Measurements from ENCODE around the gene SFT2D1. TPM values are rescaled to one million over a fixed set of nuclear protein-coding genes. Genes with fewer than 3 reads are reported as not detected.
A peak's percentile ranks its signal among the peaks of the same experiment; 100 is the strongest.

SFT2D1 gene
- total and polyA plus RNA-seq, 5 donors, result 23.6 to 45.8 (median 24.9) TPM

DNA sequence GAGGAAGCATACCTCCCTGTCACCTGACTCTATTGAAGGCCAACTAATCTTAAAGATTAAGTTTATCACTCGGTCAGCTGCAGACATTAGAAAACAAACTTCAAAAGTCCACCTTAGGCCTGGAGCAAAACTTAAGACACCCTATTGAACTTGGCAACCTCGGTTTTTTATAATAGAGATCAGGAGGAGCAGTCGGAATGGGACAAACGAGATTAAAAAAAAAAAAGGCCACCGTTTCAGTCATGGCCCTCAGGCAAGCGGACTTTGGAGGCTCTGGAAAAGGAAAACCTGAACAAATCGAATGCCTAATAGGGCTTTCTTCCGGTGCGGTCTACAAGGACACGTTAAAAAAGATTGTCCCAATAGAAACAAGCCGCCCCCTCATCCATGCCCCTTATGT lies 26.9 kb downstream of the SFT2D1 start:
- DNase-seq, result no peak
- Histone ChIP-seq H3K27ac (ENCODE audit: low read length) (no peak overlapping the region), H3K9me3 (ENCODE audit: control insufficient read depth, low read length) (no peaks in the 10 kb centered on the region), H3K27me3 (ENCODE audit: control insufficient read depth, insufficient read depth) (no peaks in the 10 kb centered on the region), H3K4me1 (ENCODE audit: control insufficient read depth, insufficient read depth, low read length) (no peaks in the 10 kb centered on the region), H3K4me3 (ENCODE audit: low read length) (no peak overlapping the region)
- WGBS, result 77% methylated on average over 11 of the region's 11 CpGs
- no peak for ATAC-seq
- intact Hi-C loops (cut with DNase I), result loop anchor here in 1 of 4 donors (10.0 kb wide), 1 partner anchor 79 kb away; no protein-coding TSS in a partner anchor

DNA sequence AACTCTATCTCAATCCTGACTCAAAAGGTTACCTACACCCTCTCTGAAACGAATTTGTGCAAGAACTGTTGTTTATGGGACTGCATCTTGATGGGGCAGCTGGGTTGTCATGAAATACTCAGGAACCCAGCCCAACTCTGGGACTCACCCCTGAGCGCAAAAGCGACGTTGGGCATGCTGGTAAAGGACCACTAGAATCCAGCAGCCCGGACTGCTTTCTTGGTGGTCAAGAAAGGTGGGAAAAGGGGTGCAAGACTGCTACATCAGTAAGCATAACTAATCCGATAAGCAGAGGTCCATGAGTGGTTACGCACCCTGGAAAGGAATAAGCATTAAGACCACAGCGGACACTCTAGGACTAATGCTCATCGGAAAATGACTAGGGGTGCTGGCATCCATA lies 27.9 kb downstream of the SFT2D1 start:
- intact Hi-C loops (cut with DNase I), result loop anchor here in 2 of 4 donors (5.0 to 10.0 kb wide), 2 partner anchors 80 to 83 kb away; no protein-coding TSS in a partner anchor
- H3K27me3 ChIP-seq (ENCODE audit: control insufficient read depth, insufficient read depth), result no peaks in the 10 kb centered on the region
- ATAC-seq (no peak), DNase-seq (no peak)
- H3K27ac ChIP-seq (ENCODE audit: low read length), result no peak overlapping the region
- no peak overlapping the region for H3K4me3 ChIP-seq (ENCODE audit: low read length)
- no peaks in the 10 kb centered on the region for H3K9me3 ChIP-seq (ENCODE audit: control insufficient read depth, low read length)
- 81% methylated on average over 9 of the region's 9 CpGs for WGBS
- H3K4me1 ChIP-seq (ENCODE audit: control insufficient read depth, insufficient read depth, low read length), result no peaks in the 10 kb centered on the region

DNA sequence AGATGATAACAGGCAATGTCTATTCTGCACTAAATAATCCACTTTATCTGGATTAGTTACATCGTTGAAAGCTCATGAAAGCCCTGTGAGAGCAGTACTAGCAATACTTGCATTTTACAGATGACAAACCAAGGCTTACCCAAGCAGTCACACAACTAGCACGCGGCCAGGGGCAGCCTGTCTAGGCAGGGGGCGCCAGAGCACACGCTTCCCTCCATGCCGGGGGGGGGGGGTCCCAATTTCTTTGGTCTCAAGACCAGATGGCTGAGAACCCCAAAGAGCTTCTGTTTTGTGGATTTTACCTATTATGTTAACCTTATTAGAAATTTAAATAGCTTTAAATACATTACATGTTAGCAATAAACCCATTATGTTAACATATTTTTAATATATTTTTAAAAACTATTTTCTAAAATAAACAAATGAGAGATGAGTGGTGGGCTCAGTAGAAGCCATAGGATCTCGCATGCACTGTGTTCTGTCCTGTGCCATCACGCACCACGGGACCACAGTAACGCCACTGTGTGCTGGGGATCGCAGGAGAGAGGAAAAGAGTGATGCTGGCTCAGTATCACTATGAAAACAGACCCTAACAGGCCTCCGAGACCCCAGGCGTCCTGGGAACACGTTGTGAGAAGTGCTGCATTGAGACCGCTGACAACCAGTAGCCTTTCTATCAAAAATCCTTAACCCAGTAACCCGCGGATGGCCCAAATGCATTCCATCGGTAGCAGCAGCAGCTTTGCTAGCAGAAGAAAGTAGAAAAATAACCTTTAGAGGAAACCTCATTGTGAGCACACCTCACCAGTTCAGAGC lies 28.9 kb downstream of the SFT2D1 start:
- no peaks in the 10 kb centered on the region for H3K9me3 ChIP-seq (ENCODE audit: control insufficient read depth, low read length)
- H3K27me3 ChIP-seq (ENCODE audit: control insufficient read depth, insufficient read depth), result no peaks in the 10 kb centered on the region
- H3K27ac ChIP-seq (ENCODE audit: low read length), result no peak overlapping the region
- WGBS, result 45% methylated on average over 18 of the region's 18 CpGs
- ATAC-seq (peak in 1 of 2 donors; percentile 68), DNase-seq (peak in 2 of 3 donors; percentile 73 to 79)
- H3K4me3 ChIP-seq (ENCODE audit: low read length), result no peak overlapping the region
- intact Hi-C loops (cut with DNase I), result loop anchor here in 2 of 4 donors (5.0 to 10.0 kb wide), 2 partner anchors 81 to 84 kb away; no protein-coding TSS in a partner anchor
- no peaks in the 10 kb centered on the region for H3K4me1 ChIP-seq (ENCODE audit: control insufficient read depth, insufficient read depth, low read length)

DNA sequence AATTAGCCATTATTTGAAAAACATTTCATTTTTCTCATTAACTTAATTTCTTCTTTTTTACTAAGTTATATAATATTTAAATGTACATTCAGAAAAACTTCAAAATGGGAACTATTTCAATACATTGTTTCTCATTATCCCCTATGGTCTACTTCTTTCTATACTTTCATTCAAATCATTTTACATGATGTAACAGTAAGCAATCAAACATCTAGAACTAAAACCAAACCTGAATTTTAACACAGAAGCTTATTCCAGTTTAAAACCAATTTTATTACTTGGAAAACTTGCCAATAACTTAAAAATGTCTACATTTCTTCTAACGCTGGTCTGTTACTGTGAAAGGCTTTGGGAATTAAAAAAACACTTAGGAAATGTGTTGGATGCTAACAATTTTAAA lies 29.5 kb downstream of the SFT2D1 start:
- H3K27me3 ChIP-seq (ENCODE audit: control insufficient read depth, insufficient read depth), result no peaks in the 10 kb centered on the region
- 74% methylated on average over 1 of the region's 1 CpG for WGBS
- no peak for DNase-seq
- no peaks in the 10 kb centered on the region for H3K4me1 ChIP-seq (ENCODE audit: control insufficient read depth, insufficient read depth, low read length)
- no peak overlapping the region for H3K4me3 ChIP-seq (ENCODE audit: low read length)
- H3K9me3 ChIP-seq (ENCODE audit: control insufficient read depth, low read length), result no peaks in the 10 kb centered on the region
- no peak overlapping the region for H3K27ac ChIP-seq (ENCODE audit: low read length)
- intact Hi-C loops (cut with DNase I), result loop anchor here in 2 of 4 donors (5.0 to 10.0 kb wide), 2 partner anchors 82 to 84 kb away; no protein-coding TSS in a partner anchor
- no peak for ATAC-seq

DNA sequence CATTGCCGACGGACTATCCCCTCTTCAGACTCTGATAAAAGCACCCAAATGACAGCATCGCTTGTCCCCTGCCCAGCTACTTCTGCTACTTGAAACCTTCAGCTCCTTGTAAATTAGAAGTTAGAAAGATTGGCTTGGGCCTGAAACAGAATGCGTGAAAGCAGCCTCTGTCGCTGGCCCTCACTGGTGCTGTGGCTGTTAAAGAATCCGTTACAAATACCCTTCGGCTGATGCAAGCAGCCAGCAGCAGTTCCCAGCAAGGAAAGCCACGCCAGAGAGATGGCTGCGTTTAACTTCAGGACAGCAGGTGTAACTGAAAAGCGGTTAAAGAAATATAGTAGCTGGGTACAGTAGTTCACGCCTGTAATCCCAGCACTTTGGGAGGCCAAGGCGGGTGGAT lies 31.7 kb downstream of the SFT2D1 start:
- H3K9me3 ChIP-seq (ENCODE audit: control insufficient read depth, low read length), result no peaks in the 10 kb centered on the region
- no peaks in the 10 kb centered on the region for H3K27me3 ChIP-seq (ENCODE audit: control insufficient read depth, insufficient read depth)
- no peaks in the 10 kb centered on the region for H3K4me1 ChIP-seq (ENCODE audit: control insufficient read depth, insufficient read depth, low read length)
- DNase-seq, result no peak
- intact Hi-C loops (cut with DNase I), result loop anchor here in 2 of 4 donors (5.0 to 10.0 kb wide), 2 partner anchors 84 to 87 kb away; no protein-coding TSS in a partner anchor
- H3K4me3 ChIP-seq (ENCODE audit: low read length), result no peak overlapping the region
- WGBS, result 86% methylated on average over 12 of the region's 12 CpGs
- H3K27ac ChIP-seq (ENCODE audit: low read length), result no peak overlapping the region
- no peak for ATAC-seq

DNA sequence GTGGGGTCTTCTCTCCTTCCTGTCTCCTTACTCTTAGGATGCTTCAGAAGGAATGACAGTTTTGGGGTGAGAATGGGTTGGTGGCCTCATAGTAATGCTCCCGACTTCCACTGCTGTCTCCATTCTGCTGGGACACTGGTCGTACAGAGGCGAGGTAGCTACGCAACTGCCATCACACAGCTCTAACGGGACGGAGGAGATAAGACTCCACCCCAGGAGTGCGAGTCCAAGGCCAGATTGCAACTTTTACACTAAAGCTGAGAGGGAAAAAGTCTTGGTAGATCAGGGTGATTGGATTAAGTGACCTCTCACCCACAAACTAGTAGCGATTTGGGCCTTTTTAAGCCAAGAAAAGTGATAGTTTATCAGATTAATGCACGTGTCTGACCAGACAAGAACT lies 32.4 kb downstream of the SFT2D1 start:
- Histone ChIP-seq H3K27ac (ENCODE audit: low read length) (no peak overlapping the region), H3K27me3 (ENCODE audit: control insufficient read depth, insufficient read depth) (no peaks in the 10 kb centered on the region), H3K4me3 (ENCODE audit: low read length) (no peak overlapping the region), H3K9me3 (ENCODE audit: control insufficient read depth, low read length) (no peaks in the 10 kb centered on the region), H3K4me1 (ENCODE audit: control insufficient read depth, insufficient read depth, low read length) (no peaks in the 10 kb centered on the region)
- ATAC-seq, result no peak
- DNase-seq, result no peak
- intact Hi-C loops (cut with DNase I), result loop anchor here in 2 of 4 donors (5.0 to 10.0 kb wide), 2 partner anchors 85 to 87 kb away; no protein-coding TSS in a partner anchor
- 81% methylated on average over 9 of the region's 9 CpGs for WGBS

DNA sequence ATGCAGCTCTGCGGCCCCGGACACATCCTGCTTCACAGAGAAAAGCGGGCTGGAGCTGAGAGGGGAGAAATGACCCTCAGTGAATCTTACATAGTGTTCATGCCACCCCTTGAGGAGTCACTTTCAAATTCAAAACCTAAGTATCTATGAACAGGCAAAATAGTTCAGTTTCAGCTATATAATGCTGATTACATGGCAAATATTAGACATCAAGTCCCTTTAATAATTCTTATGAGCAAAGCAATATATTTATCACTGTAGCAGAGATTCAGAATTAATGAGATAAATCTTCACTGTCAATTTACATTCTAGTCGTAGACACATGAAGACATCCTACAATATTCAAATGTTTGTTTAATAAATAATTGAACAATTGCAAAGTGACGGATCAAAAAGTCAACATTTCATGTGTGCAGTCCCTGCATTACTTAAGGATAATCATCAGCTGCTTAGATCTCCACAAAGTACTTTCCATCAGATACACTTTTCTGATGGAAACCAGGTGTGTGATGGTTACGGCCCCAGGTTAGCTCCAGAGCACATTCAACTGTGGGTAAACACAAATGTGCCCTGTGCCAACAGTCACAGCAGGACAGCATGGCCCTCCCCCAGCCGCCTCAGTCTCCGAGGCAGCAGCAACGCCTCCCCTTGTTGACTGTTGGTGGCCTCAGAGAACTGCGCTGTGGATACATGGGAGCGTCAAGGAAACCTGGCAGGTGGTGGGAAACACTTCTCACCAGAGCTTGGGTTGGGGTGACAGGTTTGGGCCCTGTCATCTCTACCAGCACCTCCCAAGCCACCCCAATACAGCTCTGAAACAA lies 33.4 kb downstream of the SFT2D1 start:
- DNase-seq, result no peak
- no peaks in the 10 kb centered on the region for H3K9me3 ChIP-seq (ENCODE audit: control insufficient read depth, low read length)
- peak overlapping the region; percentile 63 for H3K4me3 ChIP-seq (ENCODE audit: low read length)
- intact Hi-C loops (cut with DNase I), result no loop called here
- WGBS, result 46% methylated on average over 11 of the region's 11 CpGs
- ATAC-seq, result no peak
- no peak overlapping the region for H3K27ac ChIP-seq (ENCODE audit: low read length)
- no peaks in the 10 kb centered on the region for H3K27me3 ChIP-seq (ENCODE audit: control insufficient read depth, insufficient read depth)
- no peaks in the 10 kb centered on the region for H3K4me1 ChIP-seq (ENCODE audit: control insufficient read depth, insufficient read depth, low read length)

DNA sequence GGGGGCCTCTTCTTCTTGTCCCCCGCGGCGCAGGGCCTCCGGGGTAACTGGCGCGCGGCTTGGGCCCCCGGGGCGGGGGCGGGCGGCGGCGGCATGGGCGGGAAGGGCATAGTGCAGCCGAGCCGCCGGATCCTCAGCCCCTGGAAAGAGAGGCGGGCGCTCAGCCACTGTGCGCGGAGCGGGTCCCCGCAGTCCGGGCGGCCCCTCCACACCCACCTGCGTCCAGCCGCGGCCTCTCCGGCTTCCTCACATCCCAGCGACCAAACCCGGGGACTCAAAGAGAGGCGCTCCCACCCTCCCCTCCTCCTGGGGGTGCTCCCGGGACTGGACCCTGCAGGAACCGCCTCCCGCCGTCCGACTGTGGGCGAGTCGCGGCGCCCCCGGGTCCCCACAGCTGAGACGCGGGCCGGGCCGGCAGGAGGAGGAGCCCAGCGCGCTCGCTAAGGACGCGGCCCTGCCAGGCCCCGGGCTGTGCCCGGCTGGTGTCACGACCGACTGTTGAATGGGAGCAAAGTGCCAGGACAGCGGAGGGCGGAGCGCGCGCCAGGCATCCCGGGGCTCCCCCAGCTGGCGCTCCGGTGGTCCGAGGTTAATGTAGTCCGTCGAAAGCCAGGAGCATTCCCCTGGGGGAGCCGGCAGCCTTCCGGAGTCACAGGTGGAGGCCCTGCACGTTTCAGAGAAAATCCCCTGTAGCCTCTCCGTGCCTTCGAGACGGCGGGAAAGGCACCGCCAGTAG lies 34.1 kb downstream of the SFT2D1 start, which contains the start of gene PRR18:
TSS of gene PRR18 (minus strand) at position 360 of the 736 bp plus-strand sequence. CDS start at position 110, 250 bp downstream.
- H3K4me3 ChIP-seq (ENCODE audit: low read length), result peak within 1 kb of the TSS; percentile 63
- ATAC-seq (peak; percentile 50 to 59), DNase-seq (peak in 1 of 3 donors; percentile 59)
- no peaks in the 10 kb centered on the region for H3K4me1 ChIP-seq (ENCODE audit: control insufficient read depth, insufficient read depth, low read length)
- under 1% methylated on average over 74 of the region's 74 CpGs for WGBS
- intact Hi-C loops (cut with DNase I), result no loop called here
- no peak within 1 kb of the TSS for H3K27ac ChIP-seq (ENCODE audit: low read length)
- H3K9me3 ChIP-seq (ENCODE audit: control insufficient read depth, low read length), result no peaks in the 10 kb centered on the region
- H3K27me3 ChIP-seq (ENCODE audit: control insufficient read depth, insufficient read depth), result no peaks in the 10 kb centered on the region

DNA sequence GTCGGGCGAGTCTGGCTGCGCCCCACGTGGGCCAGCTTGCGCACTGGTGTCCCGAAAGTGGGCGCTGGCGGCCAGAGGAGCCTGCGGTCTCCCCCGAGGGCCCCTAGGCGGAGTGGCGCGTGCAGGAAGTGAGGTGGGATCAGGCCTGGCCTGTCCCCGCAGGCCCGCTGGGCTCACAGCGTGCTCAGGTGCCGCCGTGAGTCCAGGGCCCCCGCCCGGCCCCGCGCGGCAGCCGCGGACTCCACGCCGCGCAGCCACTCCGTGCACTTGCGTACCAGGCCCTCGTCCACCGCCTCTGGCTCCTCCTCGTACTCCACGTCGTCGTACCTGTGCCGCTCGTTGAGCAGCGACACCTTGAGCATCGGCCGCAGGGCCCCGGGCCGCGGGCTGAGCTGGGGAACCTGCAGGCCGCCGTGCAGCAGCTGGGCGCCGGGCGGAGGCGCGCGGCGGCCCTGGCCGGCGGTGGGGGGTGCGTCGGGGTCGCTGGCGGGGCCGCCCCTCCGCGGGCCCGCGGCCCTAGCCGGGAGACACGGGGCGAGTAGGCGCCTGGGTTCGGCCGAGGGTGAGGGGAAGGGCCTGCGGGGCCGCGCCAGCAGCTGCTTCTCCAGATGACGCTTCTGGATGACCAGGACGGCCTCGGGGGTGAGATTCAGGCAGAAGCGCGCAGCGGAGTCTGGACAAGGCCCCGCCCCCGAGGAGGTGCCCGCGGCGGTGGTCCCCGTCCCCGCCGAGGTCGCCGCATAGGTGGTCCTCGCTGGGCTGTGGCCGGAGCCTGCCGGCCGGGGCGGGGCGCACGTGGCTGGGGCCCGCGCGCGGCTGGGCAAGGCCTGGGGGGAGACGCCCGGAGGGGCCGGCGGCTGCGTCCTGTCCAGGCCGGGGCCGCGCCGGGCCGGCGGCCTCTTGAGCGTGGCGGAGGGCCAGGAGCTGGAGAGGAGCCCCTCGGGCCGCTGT lies 35.0 kb downstream of the SFT2D1 start:
- Histone ChIP-seq H3K27me3 (ENCODE audit: control insufficient read depth, insufficient read depth) (no peaks in the 10 kb centered on the region), H3K9me3 (ENCODE audit: control insufficient read depth, low read length) (no peaks in the 10 kb centered on the region), H3K4me1 (ENCODE audit: control insufficient read depth, insufficient read depth, low read length) (no peaks in the 10 kb centered on the region), H3K27ac (ENCODE audit: low read length) (no peak overlapping the region), H3K4me3 (ENCODE audit: low read length) (peak overlapping the region; percentile 63)
- intact Hi-C loops (cut with DNase I), result no loop called here
- peak; percentile 37 to 43 for ATAC-seq
- WGBS, result 3% methylated on average over 114 of the region's 115 CpGs
- no peak for DNase-seq

Measured in right cardiac atrium (tissue), 5 donors.